Keratinocyte (primary cell): Measurements from ENCODE around the gene SYNE1.

ENCODE experiments used
- CTCF ChIP-seq, 3 experiments: IDR thresholded peaks in 1 of 3; conservative IDR thresholded peaks in 1 of 3; optimal IDR thresholded peaks in 1 of 3; 2 replicates in 2 of 3; 3 replicates in 1 of 3; pipeline versions ENCODE3 to v1.5.1; 2011; ENCODE audit warnings: low read length in 3 of 3, mild to moderate bottlenecking in 3 of 3, moderate library complexity in 2 of 3, control low read depth in 1 of 3, inconsistent platforms in 1 of 3; ENCODE audit not compliant: insufficient read depth in 2 of 3; ENCODE audit errors: extremely low read depth in 1 of 3
- EZH2 ChIP-seq: IDR thresholded peaks from one replicate; pipeline ENCODE4 v1.6.1; 2012; ENCODE audit warnings: inconsistent platforms, mild to moderate bottlenecking, low read length, moderate library complexity

- TF ChIP-seq CTCF (optimal IDR thresholded peaks at IDR 0.05 in 1 of 3, IDR thresholded peaks at IDR 0.05 in 1 of 3, conservative IDR thresholded peaks at IDR 0.05 in 1 of 3; ENCODE audit: extremely low read depth in 1 of 3, insufficient read depth in 2 of 3, low read length in 3 of 3) (no peak), EZH2 (no peak)
These were observed 470.3 kb downstream of the SYNE1 start for GRCh38 chr6:152166897-152167296.
